CD4-positive, alpha-beta T cell (primary cell): Measurements from ENCODE around the gene TLCD5. TPM values are rescaled to one million over a fixed set of nuclear protein-coding genes. Genes with fewer than 3 reads are reported as not detected.

ENCODE experiments used
- ATAC-seq: fragments of 200-7000 bp; cut with Tn5 transposase; one replicate; pipeline ENCODE4 v1.10.0; 2022; ENCODE audit warnings: mild to moderate bottlenecking; ENCODE audit not compliant: poor library complexity
- CTCF ChIA-PET: fragments of 350-600 bp; sonication (Branson Sonifier 250); formaldehyde crosslinking; loops from one replicate; lab custom pipeline; 2021; ENCODE audit warnings: antibody characterized with exemption, inconsistent platforms; lab: Charles Lee
- POLR2A ChIA-PET: fragments of 350-600 bp; sonication (Branson Sonifier 250); formaldehyde crosslinking; loops from one replicate; lab custom pipeline; 2021; ENCODE audit warnings: antibody characterized with exemption, inconsistent platforms; lab: Charles Lee
- DNase-seq, 14 experiments: peaks; one replicate each; pipeline ENCODE4 v3.0.0-alpha.2; 2013 to 2020; ENCODE audit warnings: mixed read lengths in 2 of 14
- H3K27ac ChIP-seq, 2 donors: one replicate each; pipeline versions ENCODE4 v1.5.1 to v1.7.0; 2013; ENCODE audit warnings: low read length in 2 of 2, low read depth in 1 of 2, mild to moderate bottlenecking in 1 of 2
- H3K27me3 ChIP-seq, 2 experiments: 1 replicate in 1 of 2; 2 replicates in 1 of 2; pipeline versions ENCODE4 v1.6.1 to v1.7.0; 2013; ENCODE audit warnings: low read length in 2 of 2, control low read depth in 1 of 2, mild to moderate bottlenecking in 1 of 2, moderate library complexity in 1 of 2; ENCODE audit not compliant: insufficient read depth in 2 of 2, control insufficient read depth in 1 of 2
- H3K36me3 ChIP-seq: one replicate; pipeline ENCODE4 v1.6.1; 2013; ENCODE audit warnings: low read length, control low read depth; ENCODE audit not compliant: insufficient read depth
- H3K4me1 ChIP-seq: one replicate; pipeline ENCODE4 v1.6.1; 2013; ENCODE audit warnings: low read length, control low read depth; ENCODE audit not compliant: insufficient read depth
- H3K4me3 ChIP-seq: one replicate; pipeline ENCODE4 v1.5.1; 2013; ENCODE audit warnings: mild to moderate bottlenecking, low read length, moderate library complexity
- H3K9me3 ChIP-seq, 2 experiments: 1 replicate in 1 of 2; 2 replicates in 1 of 2; pipeline versions ENCODE4 v1.6.1 to v1.7.0; 2013; ENCODE audit warnings: low read length in 2 of 2, mild to moderate bottlenecking in 2 of 2, control low read depth in 1 of 2, moderate library complexity in 1 of 2; ENCODE audit not compliant: control insufficient read depth in 1 of 2, insufficient read depth in 1 of 2
- H3K27ac Mint-ChIP-seq: one replicate; pipeline ENCODE4 v1.8.0; 2020; ENCODE audit warnings: mixed read lengths
- H3K27me3 Mint-ChIP-seq: one replicate; pipeline ENCODE4 v1.8.0; 2021; ENCODE audit warnings: mixed read lengths
- H3K36me3 Mint-ChIP-seq: one replicate; pipeline ENCODE4 v1.8.0; 2021; ENCODE audit warnings: low read depth, mixed read lengths
- H3K4me1 Mint-ChIP-seq: one replicate; pipeline ENCODE4 v1.8.0; 2021; ENCODE audit warnings: low read depth, mixed read lengths
- H3K4me3 Mint-ChIP-seq: one replicate; pipeline ENCODE4 v1.8.0; 2020; ENCODE audit warnings: mild to moderate bottlenecking, mixed read lengths
- H3K9me3 Mint-ChIP-seq: one replicate; pipeline ENCODE4 v1.8.0; 2020; ENCODE audit warnings: mixed read lengths
- intact Hi-C, 2 experiments: fragments of 100-400 bp; cut with DNase I in 1 of 2; cut with micrococcal nuclease in 1 of 2; formaldehyde crosslinking; loops; one replicate each; pipeline versions ENCODE4 v1.15.1 to v1.9.0; 2023 to 2025; cut with DNase I, micrococcal nuclease
- polyA plus RNA-seq, 2 donors: library from polyadenylated mRNA; unstranded; fragments of 120-200 nt; gene quantifications; one replicate each; pipeline ENCODE4 v1.2.1, GENCODE V29; 2013
- total RNA-seq, 174 experiments: library from RNA in 2 of 174; stranded (reverse) in 2 of 174; gene quantifications; one replicate each; pipeline ENCODE4 v1.2.3 and lab custom pipeline; 2021 to 2026
- TF ChIP-seq, protein P1 (sequence below): fragments of 200-600 bp; IDR thresholded peaks from one replicate; pipeline ENCODE4 v1.8.0; 2022; ENCODE audit warnings: antibody characterized with exemption, mild to moderate bottlenecking

The TLCD5 gene
- not detected for total RNA-seq
- polyA plus RNA-seq (2013, experiment 1 of 2) = 0.30 TPM
- polyA plus RNA-seq (2013, experiment 2 of 2) = 0.37 TPM
- 0.06 to 1.9 (median 0.55) reads per million in 172 experiments for total RNA-seq (lab: John Stamatoyannopoulos, UW)

DNA sequence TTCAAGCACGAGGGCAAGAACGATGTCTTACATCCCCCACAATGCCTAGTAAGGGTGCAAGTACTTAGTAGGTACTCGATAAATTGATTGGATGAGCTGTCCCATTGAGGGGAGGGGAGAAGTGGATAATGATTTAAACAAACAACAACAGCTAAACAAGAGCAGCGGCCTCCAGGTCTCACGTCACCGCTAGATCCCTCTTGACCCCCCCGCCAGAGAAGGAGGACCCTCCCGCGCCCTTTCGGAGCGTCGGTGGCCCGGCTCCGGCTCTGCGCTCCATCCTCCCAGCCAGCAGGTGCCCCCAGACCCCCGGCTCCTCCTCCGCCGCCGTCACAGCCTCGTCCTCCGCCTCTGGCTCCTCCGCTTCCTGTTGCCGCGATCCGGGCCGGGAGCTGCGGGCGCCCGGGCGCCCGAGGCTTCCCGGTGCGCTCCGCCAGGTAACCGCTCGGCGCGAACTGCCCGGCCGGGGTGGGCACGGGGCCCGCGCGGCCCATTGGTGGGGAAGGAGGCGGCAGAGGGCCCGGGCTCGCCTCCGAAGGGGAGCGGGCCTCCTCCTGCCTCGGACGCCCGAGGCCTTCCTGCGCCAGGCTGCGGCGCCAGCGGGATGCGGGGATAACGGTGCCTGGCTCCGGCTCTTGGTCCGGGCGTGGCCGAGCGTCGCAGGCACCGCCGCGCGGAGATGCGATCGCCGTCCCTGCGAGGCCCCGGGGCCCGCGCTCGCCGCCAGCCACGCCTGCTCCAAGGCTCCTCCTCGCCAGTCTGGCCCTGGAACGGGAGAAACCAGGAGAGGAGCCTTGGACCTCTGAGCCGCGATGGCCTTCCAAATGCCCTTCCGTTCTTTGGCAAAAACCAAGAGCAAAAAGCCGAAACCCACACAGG, at the start of gene TLCD5:
TSS of gene TLCD5 (plus strand) at position 368 of the 879 bp plus-strand sequence. CDS start 2,143 bp downstream, outside the sequence.
- Histone ChIP-seq H3K4me3 (peak within 1 kb of the TSS; percentile 44), H3K36me3 (no peaks in the 10 kb centered on the region), H3K27ac (no peak within 1 kb of the TSS), H3K27me3 (peaks cover 41 to 72% of the 10 kb centered on the region in 2 experiments), H3K4me1 (peaks cover 9% of the 10 kb centered on the region), H3K9me3 (no peaks in the 10 kb centered on the region)
- POLR2A ChIA-PET = no interaction called here
- Mint-ChIP-seq H3K4me3 (peak within 1 kb of the TSS; percentile 74), H3K4me1 (peaks cover 25% of the 10 kb centered on the region), H3K27ac (no peak within 1 kb of the TSS), H3K36me3 (no peaks in the 10 kb centered on the region), H3K9me3 (no peaks in the 10 kb centered on the region), H3K27me3 (peaks cover 81% of the 10 kb centered on the region)
- DNase-seq (peak in 8 of 14 experiments; percentile 20 to 58 (median 38)), ATAC-seq (peak; percentile 63)
- TF ChIP-seq, protein P1, sequence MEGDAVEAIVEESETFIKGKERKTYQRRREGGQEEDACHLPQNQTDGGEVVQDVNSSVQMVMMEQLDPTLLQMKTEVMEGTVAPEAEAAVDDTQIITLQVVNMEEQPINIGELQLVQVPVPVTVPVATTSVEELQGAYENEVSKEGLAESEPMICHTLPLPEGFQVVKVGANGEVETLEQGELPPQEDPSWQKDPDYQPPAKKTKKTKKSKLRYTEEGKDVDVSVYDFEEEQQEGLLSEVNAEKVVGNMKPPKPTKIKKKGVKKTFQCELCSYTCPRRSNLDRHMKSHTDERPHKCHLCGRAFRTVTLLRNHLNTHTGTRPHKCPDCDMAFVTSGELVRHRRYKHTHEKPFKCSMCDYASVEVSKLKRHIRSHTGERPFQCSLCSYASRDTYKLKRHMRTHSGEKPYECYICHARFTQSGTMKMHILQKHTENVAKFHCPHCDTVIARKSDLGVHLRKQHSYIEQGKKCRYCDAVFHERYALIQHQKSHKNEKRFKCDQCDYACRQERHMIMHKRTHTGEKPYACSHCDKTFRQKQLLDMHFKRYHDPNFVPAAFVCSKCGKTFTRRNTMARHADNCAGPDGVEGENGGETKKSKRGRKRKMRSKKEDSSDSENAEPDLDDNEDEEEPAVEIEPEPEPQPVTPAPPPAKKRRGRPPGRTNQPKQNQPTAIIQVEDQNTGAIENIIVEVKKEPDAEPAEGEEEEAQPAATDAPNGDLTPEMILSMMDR = no peak
- intact Hi-C loops = no loop called here
- CTCF ChIA-PET = no interaction called here

DNA sequence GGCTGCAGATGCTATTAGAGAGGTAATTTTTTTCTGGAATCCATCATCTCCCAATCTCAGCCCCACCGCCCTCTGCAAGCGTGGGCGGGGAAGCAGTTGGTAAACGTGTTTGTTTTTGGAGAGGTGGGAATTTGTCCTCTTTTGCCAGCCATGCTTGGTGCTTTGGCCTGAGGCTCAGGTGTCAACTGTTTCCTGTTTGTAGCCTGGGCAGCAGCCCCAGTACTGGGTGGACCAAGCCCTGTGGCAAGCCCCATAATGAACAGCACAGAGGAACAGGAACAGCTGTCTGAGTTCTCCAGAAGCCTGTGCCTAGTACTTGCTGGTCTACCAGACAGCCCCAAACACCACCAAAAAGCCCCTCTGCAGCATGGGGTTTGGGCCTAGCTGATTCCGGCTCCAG, 45.6 kb upstream of the TLCD5 start:
- CTCF ChIA-PET = no interaction called here
- Histone ChIP-seq H3K27me3 (no peaks in the 10 kb centered on the region), H3K4me1 (no peaks in the 10 kb centered on the region), H3K36me3 (no peaks in the 10 kb centered on the region), H3K4me3 (no peak overlapping the region), H3K27ac (no peak overlapping the region), H3K9me3 (no peaks in the 10 kb centered on the region)
- no peak for ATAC-seq
- DNase-seq = no peak
- Mint-ChIP-seq H3K27ac (no peak overlapping the region), H3K36me3 (no peaks in the 10 kb centered on the region), H3K9me3 (no peaks in the 10 kb centered on the region), H3K4me3 (no peak overlapping the region), H3K4me1 (no peaks in the 10 kb centered on the region), H3K27me3 (peaks cover 12% of the 10 kb centered on the region)
- POLR2A ChIA-PET = no interaction called here
- TF ChIP-seq, protein P1 = no peak
- intact Hi-C loops = no loop called here

DNA sequence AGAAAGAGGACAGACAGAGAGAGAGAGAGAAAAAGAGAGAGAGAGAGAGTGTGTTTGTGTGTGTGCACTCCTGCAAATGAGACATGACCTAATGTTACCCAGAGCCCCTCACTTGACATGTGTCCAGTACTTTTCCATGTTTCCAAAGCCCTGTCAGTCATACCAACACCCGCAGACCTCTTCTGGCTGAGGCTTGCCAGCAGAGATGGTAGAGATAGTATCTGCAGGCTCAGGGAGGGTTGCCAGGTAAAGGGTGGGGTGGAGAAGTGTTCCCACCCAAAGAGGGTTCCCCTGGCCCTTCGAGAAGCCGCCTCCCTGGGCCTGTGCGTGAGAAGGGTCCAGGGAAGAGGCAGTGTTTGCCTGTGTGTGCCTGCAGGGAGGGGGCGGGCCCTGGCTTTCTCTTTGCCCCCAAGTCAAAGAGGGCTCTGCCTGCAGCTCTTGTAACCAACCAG, 44.5 kb upstream of the TLCD5 start:
- Histone ChIP-seq H3K27ac (no peak overlapping the region), H3K4me1 (no peaks in the 10 kb centered on the region), H3K27me3 (no peaks in the 10 kb centered on the region), H3K9me3 (no peaks in the 10 kb centered on the region), H3K36me3 (no peaks in the 10 kb centered on the region), H3K4me3 (no peak overlapping the region)
- CTCF ChIA-PET = no interaction called here
- Mint-ChIP-seq H3K9me3 (no peaks in the 10 kb centered on the region), H3K27me3 (peaks cover 4% of the 10 kb centered on the region), H3K27ac (no peak overlapping the region), H3K4me3 (no peak overlapping the region), H3K4me1 (no peaks in the 10 kb centered on the region), H3K36me3 (no peaks in the 10 kb centered on the region)
- no peak for ATAC-seq
- intact Hi-C loops = no loop called here
- TF ChIP-seq, protein P1 = no peak
- DNase-seq = no peak
- POLR2A ChIA-PET = no interaction called here
